ENCODE results near the gene SLC35A4.
"Not testable (repeated sequence)": the region's sequence is repeated elsewhere in the genome, so short reads cannot be mapped to it uniquely, and the experiment has no call there.

The SLC35A4 gene

DNA sequence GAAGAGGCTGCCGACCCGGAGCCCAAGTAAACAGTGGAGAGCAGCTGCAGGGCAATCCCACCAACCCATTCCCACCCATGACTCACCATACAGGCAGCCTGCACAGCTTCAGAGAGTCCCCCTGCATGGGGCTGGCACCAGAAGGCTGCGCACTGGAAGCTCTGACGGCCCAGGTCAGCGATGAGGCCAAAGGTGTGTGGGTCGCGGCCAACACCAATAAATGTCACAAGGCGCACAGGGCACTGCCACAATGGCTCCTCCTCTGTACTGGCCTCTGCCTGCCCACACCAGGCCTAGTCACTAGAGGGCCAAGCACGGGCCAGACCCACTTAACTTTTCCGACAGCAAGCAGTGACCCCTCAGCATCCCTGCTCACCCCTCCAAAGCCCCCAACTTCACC is 4.4 kb upstream of the SLC35A4 start:
- no peak for DNase-seq

DNA sequence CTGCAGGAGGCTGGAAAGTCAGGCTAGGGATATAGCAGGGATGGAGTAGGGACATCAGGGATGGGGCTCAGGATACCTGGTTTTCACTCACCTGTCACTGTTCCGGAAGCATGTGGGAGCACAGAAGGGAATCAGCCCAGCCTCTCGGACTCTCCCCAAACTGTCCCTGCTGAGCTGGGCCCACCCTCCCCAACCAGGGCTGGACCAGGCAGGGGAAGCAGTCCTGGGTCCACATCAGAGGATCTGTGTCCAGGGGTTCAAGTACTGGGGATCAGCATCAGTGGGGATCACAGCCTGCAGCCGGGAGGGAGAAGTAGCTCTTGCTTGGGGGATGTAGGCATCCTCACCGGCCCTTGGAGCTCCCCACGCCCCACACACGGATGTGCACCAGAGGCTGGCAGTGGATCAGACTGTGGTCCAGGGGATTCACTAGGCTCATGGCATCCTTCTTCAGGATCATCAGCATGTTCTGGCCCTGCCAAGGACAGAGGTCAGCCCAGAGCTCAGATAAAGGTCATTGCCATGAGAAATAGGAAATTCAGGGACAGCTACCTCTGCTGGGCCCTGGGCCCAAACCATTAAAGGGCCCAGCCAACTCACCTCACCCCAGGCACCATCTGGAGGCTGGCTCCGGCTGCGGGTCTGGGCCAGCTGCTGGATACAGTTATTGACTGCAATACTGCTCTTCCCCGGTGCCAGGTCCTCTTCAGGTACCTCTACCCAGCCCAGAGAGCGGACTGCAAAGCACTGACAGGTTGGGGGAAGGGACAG is 2.7 kb upstream of the SLC35A4 start:
- DNase-seq = no peak

DNA sequence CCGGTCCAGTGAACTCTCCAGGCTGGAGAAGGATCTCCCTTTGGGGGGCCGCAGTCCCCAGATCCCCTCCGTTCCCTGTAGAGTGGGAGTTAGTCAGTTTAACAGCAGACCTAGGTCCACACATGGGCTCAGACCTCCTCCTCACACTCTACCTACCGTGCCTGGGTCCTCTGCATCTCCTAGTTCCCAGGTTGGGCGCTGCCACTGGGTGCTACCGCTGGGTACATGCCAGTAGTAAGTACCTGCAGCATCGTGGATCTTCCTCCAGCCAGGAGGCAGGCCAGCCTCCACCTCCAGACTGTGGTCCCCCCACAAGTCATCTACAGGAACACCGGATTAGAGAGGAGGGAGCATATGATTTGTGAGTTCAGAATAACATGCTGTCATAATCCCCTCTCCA is 1.0 kb upstream of the SLC35A4 start:
- no peak for DNase-seq

DNA sequence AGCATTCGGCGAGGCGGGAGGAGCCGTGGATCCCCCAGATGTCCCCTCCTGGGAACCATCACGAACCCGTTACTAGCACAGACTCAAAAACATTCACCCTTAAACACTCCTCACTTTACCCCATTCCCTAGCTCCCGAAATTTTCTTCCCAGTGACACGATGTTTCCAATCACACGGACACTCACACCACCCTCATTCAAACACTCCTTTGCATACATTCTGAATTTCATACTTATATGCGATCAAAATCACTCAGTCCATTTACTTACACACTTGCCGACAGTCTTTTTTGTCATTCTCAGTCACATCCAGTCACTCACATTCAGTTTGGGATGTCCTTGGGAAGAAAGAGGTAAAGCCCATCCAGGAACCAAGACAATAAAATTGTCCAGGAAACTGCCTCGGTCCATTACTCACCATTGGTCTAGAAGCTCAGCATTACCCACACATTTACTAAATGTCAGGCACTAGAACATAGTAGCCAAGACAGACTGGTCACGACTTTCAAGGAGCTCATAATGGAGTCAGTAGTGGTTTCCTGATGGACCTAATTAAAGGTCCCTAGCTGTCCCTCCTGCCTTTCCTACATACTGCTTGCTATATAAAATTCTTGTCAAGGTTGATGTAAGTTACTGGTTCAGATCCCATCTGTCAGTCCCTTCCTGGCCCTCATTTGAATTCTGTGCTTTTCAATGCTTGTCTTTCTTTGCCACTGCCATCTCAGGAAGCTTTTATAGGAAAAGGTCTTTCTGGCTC is 574 bp downstream of the SLC35A4 start:
- no peak for DNase-seq

DNA sequence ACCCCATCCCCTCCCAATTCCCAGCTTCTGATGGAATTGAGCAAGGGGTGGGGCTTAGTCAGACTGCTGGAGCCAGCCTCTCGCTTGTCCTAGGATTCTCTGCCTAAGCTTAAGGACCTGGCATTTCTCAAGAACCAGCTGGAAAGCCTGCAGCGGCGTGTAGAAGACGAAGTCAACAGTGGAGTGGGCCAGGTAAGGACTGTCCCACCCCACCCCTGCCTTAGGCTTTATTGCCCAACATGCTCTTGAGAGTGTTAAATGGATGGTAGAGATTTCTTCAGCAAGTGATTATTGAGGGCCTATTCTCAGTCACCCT is 1.1 kb downstream of the SLC35A4 start:
- DNase-seq = no peak

DNA sequence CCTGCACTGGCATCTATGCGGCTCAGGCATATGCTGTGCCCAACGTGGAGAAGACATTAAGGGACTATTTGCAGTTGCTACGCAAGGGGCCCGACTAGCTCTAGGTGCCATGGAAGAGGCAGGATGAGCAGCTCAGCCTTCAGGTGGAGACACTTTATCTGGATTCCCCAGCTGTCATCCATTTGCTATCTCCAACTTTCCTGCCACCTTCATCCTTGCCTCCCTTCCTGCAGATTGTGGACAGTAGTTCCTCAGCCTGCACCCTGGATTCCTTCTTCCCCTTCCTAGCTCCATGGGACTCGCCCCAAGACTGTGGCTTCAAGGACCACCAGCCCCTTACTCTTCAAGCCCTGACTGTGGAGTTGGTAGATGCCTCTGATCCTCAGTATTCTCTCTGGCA is 2.0 kb downstream of the SLC35A4 start:
- no peak for DNase-seq

DNA sequence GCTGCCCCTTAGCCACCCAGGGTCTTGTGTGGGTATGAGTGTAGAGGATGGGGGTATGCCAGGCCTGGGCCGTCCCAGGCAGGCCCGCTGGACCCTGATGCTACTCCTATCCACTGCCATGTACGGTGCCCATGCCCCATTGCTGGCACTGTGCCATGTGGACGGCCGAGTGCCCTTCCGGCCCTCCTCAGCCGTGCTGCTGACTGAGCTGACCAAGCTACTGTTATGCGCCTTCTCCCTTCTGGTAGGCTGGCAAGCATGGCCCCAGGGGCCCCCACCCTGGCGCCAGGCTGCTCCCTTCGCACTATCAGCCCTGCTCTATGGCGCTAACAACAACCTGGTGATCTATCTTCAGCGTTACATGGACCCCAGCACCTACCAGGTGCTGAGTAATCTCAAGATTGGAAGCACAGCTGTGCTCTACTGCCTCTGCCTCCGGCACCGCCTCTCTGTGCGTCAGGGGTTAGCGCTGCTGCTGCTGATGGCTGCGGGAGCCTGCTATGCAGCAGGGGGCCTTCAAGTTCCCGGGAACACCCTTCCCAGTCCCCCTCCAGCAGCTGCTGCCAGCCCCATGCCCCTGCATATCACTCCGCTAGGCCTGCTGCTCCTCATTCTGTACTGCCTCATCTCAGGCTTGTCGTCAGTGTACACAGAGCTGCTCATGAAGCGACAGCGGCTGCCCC is 2.6 kb downstream of the SLC35A4 start:
- DNase-seq = no peak

DNA sequence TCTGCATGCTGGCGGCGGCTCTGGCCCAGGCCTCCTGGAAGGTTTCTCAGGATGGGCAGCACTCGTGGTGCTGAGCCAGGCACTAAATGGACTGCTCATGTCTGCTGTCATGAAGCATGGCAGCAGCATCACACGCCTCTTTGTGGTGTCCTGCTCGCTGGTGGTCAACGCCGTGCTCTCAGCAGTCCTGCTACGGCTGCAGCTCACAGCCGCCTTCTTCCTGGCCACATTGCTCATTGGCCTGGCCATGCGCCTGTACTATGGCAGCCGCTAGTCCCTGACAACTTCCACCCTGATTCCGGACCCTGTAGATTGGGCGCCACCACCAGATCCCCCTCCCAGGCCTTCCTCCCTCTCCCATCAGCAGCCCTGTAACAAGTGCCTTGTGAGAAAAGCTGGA is 3.2 kb downstream of the SLC35A4 start:
- DNase-seq = no peak

DNA sequence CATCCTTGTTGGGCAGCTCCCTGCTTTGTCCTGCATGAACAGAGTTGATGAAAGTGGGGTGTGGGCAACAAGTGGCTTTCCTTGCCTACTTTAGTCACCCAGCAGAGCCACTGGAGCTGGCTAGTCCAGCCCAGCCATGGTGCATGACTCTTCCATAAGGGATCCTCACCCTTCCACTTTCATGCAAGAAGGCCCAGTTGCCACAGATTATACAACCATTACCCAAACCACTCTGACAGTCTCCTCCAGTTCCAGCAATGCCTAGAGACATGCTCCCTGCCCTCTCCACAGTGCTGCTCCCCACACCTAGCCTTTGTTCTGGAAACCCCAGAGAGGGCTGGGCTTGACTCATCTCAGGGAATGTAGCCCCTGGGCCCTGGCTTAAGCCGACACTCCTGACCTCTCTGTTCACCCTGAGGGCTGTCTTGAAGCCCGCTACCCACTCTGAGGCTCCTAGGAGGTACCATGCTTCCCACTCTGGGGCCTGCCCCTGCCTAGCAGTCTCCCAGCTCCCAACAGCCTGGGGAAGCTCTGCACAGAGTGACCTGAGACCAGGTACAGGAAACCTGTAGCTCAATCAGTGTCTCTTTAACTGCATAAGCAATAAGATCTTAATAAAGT is 3.9 kb downstream of the SLC35A4 start:
- DNase-seq = no peak

DNA sequence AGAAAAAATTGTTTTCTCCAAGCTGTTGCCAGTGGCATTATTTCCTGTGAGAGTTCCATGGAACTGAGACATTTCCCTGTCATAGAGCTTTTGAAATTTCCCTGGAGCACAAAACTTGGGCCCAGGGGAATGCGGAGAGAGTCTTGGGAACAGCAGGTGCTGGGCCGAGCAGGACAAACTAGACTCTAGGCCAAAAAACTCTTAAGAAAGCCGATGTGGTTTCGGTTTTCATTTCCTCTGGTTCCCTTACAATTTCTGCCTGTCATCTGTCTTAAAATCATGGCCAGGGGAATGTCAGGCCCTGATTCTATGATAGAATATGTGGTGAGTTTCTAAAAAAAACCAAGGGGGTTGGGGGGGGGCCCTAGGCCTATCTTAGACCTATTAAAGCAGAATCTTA is 4.6 kb downstream of the SLC35A4 start:
- DNase-seq = no peak

DNA sequence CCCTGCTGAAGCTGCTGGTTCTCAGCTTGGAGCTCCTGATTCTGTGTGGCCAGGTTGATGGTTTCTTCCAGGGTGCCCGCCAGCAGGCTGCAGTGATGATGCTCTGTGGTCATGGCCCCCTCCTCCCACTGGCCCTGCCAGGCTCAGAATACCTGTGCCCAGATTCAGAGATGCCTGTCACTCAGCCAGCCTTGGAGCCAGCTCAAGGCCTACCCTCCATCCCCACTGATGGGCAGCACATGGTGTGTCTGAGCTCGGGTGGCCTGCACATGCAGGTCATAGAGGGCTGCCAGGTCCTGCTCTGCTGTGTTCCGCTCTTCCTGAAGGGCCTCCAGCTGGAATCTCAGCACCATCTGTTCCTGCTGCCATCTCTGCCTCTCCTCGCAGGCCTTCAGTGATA is 5.4 kb downstream of the SLC35A4 start:
- no peak for DNase-seq

DNA sequence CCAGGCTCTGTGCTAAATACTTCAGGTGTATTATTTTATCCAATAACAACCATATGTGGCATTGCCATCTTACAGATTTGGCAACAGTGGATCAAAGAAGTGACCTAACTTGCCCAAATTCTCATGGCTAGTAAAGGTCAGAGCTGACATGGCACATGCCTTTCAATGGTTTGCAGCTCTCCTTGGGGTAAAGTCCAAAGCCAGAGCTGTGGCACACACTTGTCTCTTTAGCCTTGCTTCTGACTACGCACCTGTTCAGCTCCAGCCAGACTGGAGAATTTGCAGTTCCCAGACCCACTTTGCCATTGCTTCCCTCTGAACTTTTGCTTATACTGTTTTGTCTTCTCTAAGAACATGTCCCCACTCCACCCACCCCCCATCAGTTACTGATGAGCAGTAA is 5.9 kb downstream of the SLC35A4 start:
- DNase-seq = no peak

DNA sequence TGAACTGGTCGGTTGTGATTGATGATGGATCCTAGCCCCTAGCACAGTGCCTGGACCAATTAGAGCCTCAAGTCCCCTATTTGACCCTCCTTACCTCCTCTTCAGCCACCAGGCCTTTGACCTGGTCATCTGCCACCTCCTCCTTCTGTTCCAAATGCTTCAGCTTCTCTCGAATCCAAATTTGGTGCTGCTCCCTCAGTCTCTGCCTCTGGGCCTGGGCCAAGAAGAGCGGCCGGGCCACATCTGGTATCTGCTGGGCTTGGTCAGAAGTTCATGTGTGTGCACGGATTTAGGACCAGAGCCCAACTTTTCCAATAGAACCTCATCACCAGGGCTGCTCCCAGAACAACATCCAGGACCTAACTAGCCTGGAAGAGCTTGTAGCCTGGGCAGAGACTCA is 6.5 kb downstream of the SLC35A4 start:
- no peak for DNase-seq

DNA sequence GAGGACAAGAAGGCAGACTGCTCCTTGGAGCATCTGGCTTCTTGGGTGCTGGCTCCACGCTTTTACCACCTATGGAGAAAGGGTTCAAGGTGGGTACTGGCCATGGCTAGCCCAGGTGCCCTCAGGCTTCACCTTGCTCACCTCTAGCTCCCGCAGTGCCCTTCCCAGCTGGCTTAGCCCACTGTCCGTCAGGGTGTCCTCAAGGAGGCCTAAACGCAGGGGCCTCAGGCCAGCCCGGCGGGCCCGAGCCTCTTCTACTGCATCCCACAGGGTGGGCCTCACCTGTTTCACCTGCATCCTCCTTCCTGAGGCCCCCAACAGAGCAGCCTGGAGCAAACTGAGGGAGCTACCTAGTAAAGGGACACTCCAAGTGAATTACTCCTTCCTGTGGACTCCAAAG is 9.1 kb downstream of the SLC35A4 start:
- no peak for DNase-seq

DNA sequence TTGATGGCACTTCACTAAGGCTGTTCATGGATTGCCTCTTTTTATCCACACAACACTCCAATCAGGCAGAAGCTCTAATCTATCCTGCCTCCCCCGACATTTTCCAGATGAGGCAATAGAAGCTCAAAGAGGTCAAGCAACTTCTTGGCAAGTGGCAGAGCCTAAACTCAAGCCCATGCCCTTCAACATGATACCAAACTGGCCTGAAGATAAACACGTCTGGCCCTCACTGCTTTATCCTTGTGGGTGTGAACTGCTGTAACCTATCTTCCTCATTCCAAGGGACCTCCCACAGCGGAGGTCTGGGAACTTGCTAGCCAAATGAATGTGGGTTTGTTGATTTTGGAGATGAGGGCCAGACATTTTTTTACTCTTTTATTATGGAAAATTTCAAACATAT is 9.5 kb downstream of the SLC35A4 start:
- DNase-seq = no peak

DNA sequence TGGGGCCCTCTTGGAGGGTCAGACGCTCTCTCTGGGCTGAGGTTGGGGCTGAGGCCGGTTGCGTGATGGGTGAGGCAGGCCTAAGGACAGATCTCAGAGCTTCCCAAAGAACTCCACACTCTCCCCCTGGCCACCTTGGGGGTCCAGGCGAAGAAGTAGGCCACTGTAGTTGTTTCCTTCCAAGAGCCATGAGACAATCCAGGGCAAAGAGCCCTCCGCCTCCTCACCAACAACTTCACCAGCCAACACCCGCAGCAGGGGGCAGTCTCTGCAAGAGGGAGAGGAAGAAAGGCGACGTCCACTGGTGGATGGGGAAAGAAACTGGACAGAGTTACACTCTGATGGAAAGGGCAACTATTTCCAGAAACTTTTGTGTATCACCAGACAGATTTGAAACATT is 10.7 kb downstream of the SLC35A4 start:
- no peak for DNase-seq

DNA sequence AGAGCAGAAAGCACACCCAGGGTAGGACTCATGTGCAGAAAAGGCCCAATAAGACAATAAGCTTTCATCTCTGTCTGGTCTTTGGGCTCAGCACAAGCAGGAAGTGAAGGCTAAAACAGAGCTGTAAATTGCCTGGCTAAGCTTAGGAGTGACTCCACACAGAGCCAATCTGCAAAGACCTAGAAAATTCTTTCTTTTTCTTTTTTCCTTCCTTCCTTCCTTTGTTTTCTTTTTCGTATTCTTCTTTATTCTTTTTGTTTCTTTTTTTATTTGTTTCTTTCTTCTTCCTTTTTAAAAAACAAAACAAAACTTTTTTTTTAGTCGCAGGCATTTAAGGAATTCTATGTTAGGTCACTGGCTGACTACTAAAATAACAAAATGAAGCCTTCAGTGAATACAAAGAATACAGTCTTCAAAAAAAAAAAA is 12.2 kb downstream of the SLC35A4 start:
- no peak for DNase-seq

DNA sequence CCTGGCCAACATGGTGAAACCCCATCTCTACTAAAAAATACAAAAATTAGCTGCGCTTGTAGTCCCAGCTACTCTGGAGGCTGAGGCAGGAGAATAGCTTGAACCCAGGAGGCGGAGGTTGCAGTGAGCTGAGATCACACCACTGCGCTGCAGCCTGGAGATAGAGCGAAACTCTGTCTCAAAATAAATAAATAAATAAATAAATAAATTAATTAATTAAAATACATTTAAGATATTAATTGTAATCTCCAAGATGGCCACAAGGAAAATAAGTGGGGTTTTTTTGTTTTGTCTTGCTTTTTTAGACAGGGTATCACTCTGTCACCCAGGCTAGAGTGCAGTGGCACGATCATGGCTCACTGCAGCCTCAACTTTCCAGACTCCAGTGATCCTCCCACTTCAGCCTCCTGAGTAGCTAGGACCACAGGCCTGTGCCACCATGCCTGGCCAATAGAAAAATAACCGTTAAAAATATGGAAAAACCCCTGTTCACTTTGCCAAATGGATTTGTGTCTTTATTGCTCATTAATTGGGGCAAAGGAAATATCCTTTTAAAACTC is 14.6 kb downstream of the SLC35A4 start:
- not testable (repeated sequence) for DNase-seq

DNA sequence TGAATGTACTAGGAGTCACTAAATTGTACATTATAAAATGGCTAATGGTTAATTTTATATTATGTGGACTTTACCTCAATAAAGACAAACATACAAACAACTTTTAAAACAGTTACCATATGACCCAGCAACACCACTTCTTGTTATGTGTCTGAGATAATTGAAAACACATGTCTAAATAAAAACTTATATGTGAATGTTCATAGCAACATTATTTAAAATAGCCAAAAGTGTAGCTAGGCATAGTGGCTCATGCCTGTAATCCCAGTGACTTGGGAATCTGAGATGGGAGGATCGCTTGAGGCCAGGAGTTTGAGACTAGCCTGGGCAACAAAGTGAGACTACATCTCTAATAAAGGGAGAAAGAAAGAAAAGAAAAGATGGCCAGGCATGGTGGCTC is 22.9 kb downstream of the SLC35A4 start:
- no peak for DNase-seq

DNA sequence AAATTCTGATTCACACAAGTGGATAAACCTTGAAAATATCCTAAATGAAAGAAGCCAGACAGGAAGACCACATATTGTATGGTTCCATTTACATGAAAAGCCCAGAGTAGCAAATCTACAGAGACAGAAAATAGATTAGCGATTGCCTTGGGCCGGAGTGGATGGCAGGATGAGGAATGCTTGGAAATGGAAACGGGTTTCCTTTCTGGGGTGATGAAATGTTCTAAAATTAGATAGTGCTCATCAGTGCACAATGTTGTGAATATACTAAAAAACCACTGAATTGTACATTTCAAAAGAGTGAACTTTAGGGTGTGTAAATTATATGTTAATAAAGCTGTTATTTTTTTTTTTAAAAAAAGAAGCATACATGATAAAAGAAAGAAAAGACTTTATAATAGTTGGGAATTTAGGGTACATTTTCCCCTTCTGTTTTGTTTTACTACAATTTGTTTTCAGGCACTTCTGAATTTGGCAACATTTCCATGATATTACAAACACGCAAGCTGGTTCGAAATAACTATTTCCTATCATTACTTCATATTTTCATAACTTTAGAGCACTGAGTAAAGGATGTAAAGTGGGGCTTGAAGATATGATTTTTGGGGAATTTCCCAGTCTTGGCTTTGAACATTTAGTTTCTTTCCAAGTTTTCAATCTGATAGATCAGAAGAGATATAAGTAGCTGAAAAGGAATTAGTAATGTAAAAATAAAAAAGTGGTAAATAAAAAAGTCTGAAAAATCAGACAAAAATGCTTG is 23.9 kb downstream of the SLC35A4 start:
- DNase-seq = no peak

DNA sequence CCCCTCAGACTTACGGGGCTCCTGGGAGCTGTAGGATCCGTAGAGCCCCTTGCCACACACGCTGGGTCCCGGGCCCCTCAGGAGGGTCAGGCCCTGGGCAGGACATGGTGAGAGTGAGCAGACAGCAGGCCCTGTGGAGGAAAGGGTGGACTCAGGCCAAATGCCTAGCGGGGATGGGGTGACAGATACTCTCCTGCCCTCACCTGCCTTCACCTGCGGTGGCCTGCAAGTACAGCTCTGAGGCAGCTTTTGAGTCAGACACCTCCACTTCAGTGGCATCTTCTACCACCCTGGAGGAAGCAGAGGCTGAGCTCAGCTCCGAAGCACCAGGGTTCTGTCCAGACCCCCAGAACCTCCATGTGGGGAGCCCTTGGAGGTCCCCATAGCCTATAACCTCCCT is 26.2 kb downstream of the SLC35A4 start:
- no peak for DNase-seq

DNA sequence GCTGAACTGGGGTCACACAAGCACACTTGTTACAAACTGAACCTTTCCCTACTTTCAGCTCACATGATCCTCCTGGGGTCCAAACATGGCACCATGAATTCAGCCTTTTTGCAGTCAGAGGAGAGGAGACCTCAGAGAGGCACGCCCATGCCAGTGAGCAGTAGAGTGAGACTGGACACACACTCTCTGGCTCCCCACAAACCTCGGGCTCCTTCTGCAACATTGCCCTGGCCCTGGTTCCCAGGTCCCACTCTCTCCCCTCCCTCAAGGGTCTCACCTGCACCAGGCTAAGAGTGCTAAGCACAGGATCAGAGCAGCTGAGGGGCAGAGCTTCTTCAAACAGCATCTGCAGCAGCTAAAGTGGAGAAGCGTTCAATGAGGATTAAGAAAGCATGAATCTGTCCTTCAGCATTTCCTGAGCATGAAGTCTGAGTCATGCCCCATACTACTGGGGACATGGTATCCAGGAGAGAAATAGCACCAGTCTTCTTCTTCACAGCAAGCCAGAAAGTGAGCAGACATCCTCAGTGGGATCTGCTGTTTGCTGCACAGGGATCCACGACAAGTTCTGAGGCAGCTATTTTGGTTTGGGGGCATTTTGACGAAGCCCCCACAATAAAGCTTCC is 27.2 kb downstream of the SLC35A4 start:
- DNase-seq = no peak
